Rectal smooth muscle tissue (tissue), 1 donor: Measurements from ENCODE around the gene OR6C74.

ENCODE experiments used
- H3K27ac ChIP-seq: one replicate; pipeline ENCODE4 v1.7.0; 2013; ENCODE audit warnings: low read depth, low read length, inconsistent platforms
- H3K27me3 ChIP-seq: one replicate; pipeline ENCODE4 v1.7.0; 2013; ENCODE audit warnings: low read length; ENCODE audit not compliant: control insufficient read depth, insufficient read depth
- H3K36me3 ChIP-seq: one replicate; pipeline ENCODE4 v1.7.0; 2013; ENCODE audit warnings: low read length; ENCODE audit not compliant: control insufficient read depth, insufficient read depth
- H3K4me1 ChIP-seq: one replicate; pipeline ENCODE4 v1.7.0; 2013; ENCODE audit warnings: low read length; ENCODE audit not compliant: control insufficient read depth, insufficient read depth
- H3K4me3 ChIP-seq: one replicate; pipeline ENCODE4 v1.7.0; 2013; ENCODE audit warnings: low read length
- H3K9ac ChIP-seq: one replicate; pipeline ENCODE4 v1.7.0; 2013; ENCODE audit warnings: low read length

Gene OR6C74

GRCh38 chr12:55244309-55244708 lies at the start of gene OR6C74:
Gene OR6C74 (plus strand): TSS chr12:55244609. CDS start chr12:55247288, 2,679 bp downstream.
- Histone ChIP-seq H3K36me3 (no peaks in the 10 kb centered on the region), H3K4me3 (no peak within 1 kb of the TSS), H3K9ac (no peak within 1 kb of the TSS)

DNA sequence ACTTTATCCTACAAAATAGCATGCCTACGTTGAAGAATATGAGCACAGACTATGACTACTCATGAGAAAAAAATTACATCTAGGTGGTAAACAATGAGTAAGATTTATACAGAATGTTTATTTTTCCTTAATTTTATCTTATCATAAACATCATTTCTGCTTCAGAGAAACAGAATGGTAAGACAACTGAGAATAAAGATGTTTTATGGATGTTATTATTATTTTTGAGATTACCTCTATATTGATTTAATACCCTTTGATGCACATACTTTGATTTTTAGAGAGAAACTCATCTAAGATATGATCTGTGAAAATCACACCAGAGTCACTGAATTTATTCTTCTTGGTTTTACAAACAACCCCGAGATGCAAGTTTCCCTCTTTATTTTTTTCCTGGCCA lies 23.7 kb upstream of the OR6C74 start, which contains the start of gene OR10A7:
TSS of gene OR10A7 (plus strand) at position 301 of the 400 bp plus-strand sequence. CDS start at position 301, 0 bp downstream.
- H3K9ac ChIP-seq: no peak within 1 kb of the TSS
- no peak within 1 kb of the TSS for H3K27ac ChIP-seq
- H3K36me3 ChIP-seq: no peaks in the 10 kb centered on the region
- H3K4me1 ChIP-seq: no peaks in the 10 kb centered on the region
- H3K4me3 ChIP-seq: no peak within 1 kb of the TSS
- no peaks in the 10 kb centered on the region for H3K27me3 ChIP-seq

More at GRCh38 chr12:55244309-55244708, at the start of gene OR6C74:
- Histone ChIP-seq H3K4me1 (no peaks in the 10 kb centered on the region), H3K27ac (no peak within 1 kb of the TSS), H3K27me3 (no peaks in the 10 kb centered on the region)

GRCh38 chr12:55226523-55226922 lies 17.9 kb upstream of the OR6C74 start:
- Histone ChIP-seq H3K9ac (no peak overlapping the region), H3K36me3 (no peaks in the 10 kb centered on the region), H3K4me1 (no peaks in the 10 kb centered on the region), H3K4me3 (no peak overlapping the region), H3K27me3 (no peaks in the 10 kb centered on the region), H3K27ac (no peak overlapping the region)

DNA sequence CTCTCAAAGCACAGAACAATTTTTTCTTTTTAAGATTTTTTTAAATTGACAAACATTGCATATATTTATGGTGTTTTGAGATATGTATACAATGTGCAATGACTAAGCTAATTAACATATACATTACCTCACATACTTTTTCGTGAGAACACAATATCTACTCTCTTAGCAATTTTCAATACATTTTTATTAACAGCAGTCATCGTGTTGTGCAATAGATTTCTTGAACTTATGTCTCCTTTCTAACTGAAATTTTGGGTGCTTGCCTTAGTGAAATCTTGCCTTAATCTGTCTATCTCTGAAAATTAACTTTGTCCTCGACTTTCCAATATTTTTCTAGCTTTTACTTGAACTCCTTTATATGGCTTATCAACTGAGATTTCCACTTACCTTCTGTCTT lies 16.8 kb upstream of the OR6C74 start:
- H3K9ac ChIP-seq: no peak overlapping the region
- no peaks in the 10 kb centered on the region for H3K36me3 ChIP-seq
- no peak overlapping the region for H3K27ac ChIP-seq
- no peaks in the 10 kb centered on the region for H3K27me3 ChIP-seq
- H3K4me3 ChIP-seq: no peak overlapping the region
- no peaks in the 10 kb centered on the region for H3K4me1 ChIP-seq

GRCh38 chr12:55246159-55246558 lies 1.8 kb downstream of the OR6C74 start:
- H3K4me3 ChIP-seq: no peak overlapping the region
- H3K9ac ChIP-seq: no peak overlapping the region
- H3K4me1 ChIP-seq: no peaks in the 10 kb centered on the region
- no peaks in the 10 kb centered on the region for H3K36me3 ChIP-seq
- H3K27ac ChIP-seq: no peak overlapping the region
- no peaks in the 10 kb centered on the region for H3K27me3 ChIP-seq

- no peaks in the 10 kb centered on the region for H3K4me1 ChIP-seq
- no peak overlapping the region for H3K9ac ChIP-seq
- H3K4me3 ChIP-seq: no peak overlapping the region
- no peaks in the 10 kb centered on the region for H3K27me3 ChIP-seq
- H3K36me3 ChIP-seq: no peaks in the 10 kb centered on the region
- H3K27ac ChIP-seq: no peak overlapping the region
Observed at GRCh38 chr12:55250944-55251343, 6.5 kb downstream of the OR6C74 start.

GRCh38 chr12:55253281-55253680 lies 8.9 kb downstream of the OR6C74 start:
- Histone ChIP-seq H3K4me3 (no peak overlapping the region), H3K9ac (no peak overlapping the region), H3K27me3 (no peaks in the 10 kb centered on the region), H3K4me1 (no peaks in the 10 kb centered on the region), H3K36me3 (no peaks in the 10 kb centered on the region), H3K27ac (no peak overlapping the region)

- no peak overlapping the region for H3K9ac ChIP-seq
- no peaks in the 10 kb centered on the region for H3K27me3 ChIP-seq
- H3K4me1 ChIP-seq: no peaks in the 10 kb centered on the region
- H3K4me3 ChIP-seq: no peak overlapping the region
- no peak overlapping the region for H3K27ac ChIP-seq
- no peaks in the 10 kb centered on the region for H3K36me3 ChIP-seq
Observed at GRCh38 chr12:55256831-55257230, 12.4 kb downstream of the OR6C74 start.

DNA sequence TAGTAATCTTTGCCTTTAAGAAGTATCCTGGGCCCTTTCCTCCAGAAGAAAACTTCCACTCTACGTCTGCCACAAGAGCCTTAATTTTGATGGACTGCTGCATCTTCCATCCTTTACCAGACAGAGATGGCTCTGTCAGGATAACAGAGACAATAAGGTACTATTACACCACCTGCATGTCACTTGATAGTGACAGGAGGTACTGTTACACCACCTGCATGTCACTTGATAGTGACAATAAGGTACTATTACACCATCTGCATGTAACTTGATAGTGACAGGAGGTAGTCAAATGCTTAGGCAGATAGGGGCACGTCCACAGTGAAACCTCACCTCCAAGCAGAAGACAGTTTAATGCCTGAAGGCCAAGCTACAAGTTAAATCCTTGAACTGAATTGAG lies 13.9 kb downstream of the OR6C74 start:
- Histone ChIP-seq H3K9ac (no peak overlapping the region), H3K4me3 (no peak overlapping the region), H3K27me3 (no peaks in the 10 kb centered on the region), H3K27ac (no peak overlapping the region), H3K4me1 (no peaks in the 10 kb centered on the region), H3K36me3 (no peaks in the 10 kb centered on the region)

- H3K27ac ChIP-seq: no peak overlapping the region
- H3K9ac ChIP-seq: no peak overlapping the region
- no peaks in the 10 kb centered on the region for H3K36me3 ChIP-seq
- no peaks in the 10 kb centered on the region for H3K27me3 ChIP-seq
- H3K4me3 ChIP-seq: no peak overlapping the region
- no peaks in the 10 kb centered on the region for H3K4me1 ChIP-seq
Observed at GRCh38 chr12:55280991-55281390, 36.6 kb downstream of the OR6C74 start.

- Histone ChIP-seq H3K4me1 (no peaks in the 10 kb centered on the region), H3K27me3 (no peaks in the 10 kb centered on the region), H3K27ac (no peak overlapping the region), H3K9ac (no peak overlapping the region), H3K36me3 (no peaks in the 10 kb centered on the region), H3K4me3 (no peak overlapping the region)
Observed at GRCh38 chr12:55289999-55290398, 45.6 kb downstream of the OR6C74 start.
